GM12874 (cell line): ENCODE results near the gene LEO1.

Source experiments
- TF ChIP-seq, protein P1 (sequence below): IDR thresholded peaks from 2 replicates; pipeline ENCODE4 v1.5.1; 2011; ENCODE audit warnings: low read depth, mild to moderate bottlenecking, control low read depth, low read length, moderate library complexity; ENCODE audit not compliant: insufficient read depth

LEO1 gene

DNA sequence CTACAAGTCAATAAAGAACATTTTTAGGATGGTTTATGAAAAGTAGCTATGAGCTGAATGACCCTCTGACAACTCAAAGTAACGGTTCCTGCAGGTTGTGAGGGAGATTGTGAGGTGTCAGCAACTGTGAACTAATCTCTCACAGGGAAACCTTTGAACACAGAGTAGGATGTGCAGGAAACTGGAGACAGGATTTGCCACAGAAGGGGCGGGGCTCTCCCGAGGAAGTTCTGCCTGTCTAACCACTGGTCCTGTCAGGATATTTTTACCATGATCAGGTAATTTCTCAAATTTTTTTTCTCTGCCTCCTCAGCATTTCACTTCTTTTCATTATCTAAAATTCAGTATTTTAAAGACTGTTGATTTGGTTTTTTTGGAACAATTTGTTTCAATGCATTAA is 33.3 kb downstream of the LEO1 start:
- TF ChIP-seq, protein P1, sequence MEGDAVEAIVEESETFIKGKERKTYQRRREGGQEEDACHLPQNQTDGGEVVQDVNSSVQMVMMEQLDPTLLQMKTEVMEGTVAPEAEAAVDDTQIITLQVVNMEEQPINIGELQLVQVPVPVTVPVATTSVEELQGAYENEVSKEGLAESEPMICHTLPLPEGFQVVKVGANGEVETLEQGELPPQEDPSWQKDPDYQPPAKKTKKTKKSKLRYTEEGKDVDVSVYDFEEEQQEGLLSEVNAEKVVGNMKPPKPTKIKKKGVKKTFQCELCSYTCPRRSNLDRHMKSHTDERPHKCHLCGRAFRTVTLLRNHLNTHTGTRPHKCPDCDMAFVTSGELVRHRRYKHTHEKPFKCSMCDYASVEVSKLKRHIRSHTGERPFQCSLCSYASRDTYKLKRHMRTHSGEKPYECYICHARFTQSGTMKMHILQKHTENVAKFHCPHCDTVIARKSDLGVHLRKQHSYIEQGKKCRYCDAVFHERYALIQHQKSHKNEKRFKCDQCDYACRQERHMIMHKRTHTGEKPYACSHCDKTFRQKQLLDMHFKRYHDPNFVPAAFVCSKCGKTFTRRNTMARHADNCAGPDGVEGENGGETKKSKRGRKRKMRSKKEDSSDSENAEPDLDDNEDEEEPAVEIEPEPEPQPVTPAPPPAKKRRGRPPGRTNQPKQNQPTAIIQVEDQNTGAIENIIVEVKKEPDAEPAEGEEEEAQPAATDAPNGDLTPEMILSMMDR = no peak

DNA sequence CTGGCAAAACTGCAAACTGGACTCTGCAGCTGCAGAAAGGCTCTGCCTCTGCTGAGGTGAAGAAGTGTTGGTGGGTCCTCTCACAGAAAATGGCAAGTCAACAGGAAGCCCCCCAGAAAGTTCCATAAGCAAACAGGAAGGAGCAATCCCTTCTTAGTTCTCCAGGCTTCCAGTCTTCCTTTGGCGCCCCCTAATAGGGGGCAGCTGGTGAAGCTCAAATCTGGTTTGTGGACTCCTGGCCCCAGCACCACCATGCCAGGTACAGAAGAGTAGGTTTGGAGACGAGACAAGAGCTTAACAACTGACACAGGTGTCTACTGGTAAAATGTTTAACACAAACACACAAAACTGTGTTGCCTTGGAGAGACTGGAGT is 35.5 kb downstream of the LEO1 start:
- TF ChIP-seq, protein P1 = no peak

DNA sequence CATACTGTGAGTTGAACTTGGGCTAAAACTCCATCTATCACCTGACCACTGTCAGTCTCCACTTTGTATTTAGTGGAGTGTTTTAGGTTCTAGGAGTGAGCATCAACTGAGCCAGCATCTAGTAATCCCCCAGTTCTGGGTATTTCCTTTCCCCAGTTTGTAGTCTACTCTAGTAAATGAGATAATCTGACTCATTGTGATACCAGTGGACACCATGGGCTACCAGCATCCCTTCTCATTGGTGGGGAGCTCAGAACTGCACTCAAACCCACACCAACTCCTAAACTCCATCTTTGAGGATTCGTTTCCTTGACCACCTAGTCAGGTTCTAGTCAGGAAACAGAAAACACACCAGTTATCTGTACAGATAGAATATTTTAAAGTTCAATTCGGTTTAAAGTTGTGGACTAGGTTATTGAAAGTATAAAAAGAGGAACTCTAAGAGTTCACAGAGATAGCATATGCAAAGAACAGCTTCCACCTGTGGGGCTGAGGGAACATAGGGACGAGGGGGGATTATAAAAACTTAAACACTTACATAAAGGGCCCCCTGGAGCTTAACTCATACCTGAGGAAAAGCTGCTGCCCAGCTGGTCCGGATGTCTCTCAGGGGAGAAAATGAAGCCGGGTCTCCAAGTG is 36.0 kb downstream of the LEO1 start:
- TF ChIP-seq, protein P1 = no peak

DNA sequence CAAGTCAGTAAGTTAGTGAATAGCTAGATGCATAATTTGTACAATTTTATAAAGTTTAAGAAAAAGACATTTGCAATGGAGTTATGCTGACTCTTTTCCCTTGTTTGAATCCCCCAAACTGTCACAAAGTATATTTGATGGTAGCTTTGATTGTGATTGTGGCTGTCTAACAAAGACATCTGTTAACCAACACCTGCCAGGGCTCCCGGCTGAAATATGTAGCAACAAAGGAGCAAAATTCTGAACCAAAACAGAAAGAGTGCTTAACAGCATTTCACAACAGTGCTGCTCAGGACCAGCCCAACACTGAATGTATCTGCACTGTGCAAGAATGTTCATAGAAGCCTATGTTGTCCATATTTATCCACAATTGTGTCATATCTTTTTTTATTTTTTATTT is 39.4 kb downstream of the LEO1 start:
- TF ChIP-seq, protein P1 = no peak

DNA sequence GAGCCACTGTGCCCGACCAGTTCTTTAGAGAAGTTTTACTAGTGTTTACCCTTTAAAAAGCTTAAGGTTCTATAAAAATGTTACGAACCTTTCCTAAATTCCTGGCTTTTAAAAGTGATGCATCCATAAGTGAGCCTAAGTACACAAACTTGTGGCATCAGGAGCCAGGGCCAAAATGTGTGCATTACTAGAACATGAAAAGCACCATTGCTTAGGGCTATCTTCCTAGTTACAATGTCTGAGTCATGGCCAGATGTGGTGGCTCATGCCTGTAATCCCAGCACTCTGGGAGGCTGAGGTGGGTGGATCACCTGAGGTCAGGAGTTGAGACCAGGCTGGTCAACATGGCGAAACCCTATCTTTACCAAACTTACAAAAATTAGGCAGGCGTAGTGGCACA is 39.9 kb downstream of the LEO1 start:
- TF ChIP-seq, protein P1 = no peak

DNA sequence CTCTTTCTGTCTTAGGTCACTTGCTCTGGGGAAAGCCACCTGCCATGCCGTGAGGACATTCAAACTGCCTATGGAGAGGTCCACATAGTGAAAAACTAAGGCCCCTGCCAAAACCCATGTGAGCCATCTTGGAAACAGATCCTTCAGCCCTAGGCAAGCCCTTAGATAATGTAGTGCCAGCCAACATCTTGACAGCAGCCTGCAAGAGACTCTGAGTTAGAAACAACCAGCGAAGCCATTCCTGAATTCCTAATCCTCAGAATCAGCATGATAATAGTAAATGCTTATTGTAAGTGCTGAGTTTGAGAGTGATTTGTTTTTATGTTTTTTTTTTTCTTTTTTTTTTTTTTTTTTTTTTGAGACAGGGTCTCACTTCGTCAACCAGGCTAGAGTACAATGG is 40.6 kb downstream of the LEO1 start:
- TF ChIP-seq, protein P1 = no peak

DNA sequence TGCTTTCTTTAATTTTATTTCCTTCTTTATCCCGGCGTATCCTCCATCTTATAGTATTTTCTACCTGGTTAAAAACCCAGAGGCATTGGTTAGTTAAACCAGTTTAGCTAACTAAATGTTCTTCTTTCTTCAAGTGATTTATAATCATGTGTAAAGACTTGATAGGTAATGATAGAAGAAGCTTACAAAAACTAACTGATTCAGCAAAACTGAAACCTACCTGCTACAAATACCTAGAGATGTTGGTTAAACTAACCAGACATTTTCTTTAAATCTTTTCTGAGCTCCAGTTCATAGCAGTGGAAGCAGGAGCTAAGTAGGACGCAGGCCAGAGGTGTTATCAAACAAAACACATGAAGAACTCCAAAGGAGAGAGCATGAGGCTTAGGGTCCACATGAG is 44.8 kb downstream of the LEO1 start:
- TF ChIP-seq, protein P1 = no peak
